ENCODE data around the gene COL11A1. TPM values are rescaled to one million over a fixed set of nuclear protein-coding genes. Genes with fewer than 3 reads are reported as not detected.

COL11A1 gene
- total and polyA plus RNA-seq, 2 of the 4 experiments (the other 2 are of a cell fraction): 4.6 to 5.2 TPM

- no peaks in the 10 kb centered on the region for H3K36me3 ChIP-seq (ENCODE audit: control insufficient read depth, insufficient read depth, low read length)
- 100% methylated on average over 1 of the region's 2 CpGs; no CpG with 5 or more reads in 1 of the 2 experiments for WGBS, 2 experiments (ENCODE audit: extremely low coverage in 2 of 2, insufficient read length in 1 of 2)
- no peak overlapping the region for H3K4me2 ChIP-seq (ENCODE audit: low read depth, low read length)
- H3K27me3 ChIP-seq (ENCODE audit: control insufficient read depth, insufficient read depth, low read length): no peaks in the 10 kb centered on the region
- no peak overlapping the region for H2AK9ac ChIP-seq (replicated peaks; ENCODE audit: low read depth, low read length, poor library complexity)
- no peak for ATAC-seq (ENCODE audit: low read depth)
- BruUV-seq (replicated peaks): no TSS peak
- H3K56ac ChIP-seq (ENCODE audit: extremely low read depth, insufficient read depth, low read length): no peak overlapping the region
- H2BK15ac ChIP-seq (ENCODE audit: low read depth, low read length): no peak overlapping the region
- peak overlapping the region; percentile 44; the same call in 1 of the 2 replicates for H2BK20ac ChIP-seq (ENCODE audit: low read depth, low read length)
- intact Hi-C loops (cut with micrococcal nuclease) (no loop called here), in situ Hi-C loops (cut with MboI; ENCODE audit: low sequenced_read_pairs) (no loop called here), dilution Hi-C loops (cut with HindIII; ENCODE audit: low sequenced_read_pairs, unreplicated experiment) (no loop called here)
- no peak overlapping the region for H4K91ac ChIP-seq (ENCODE audit: insufficient read depth, low read depth, low read length)
- no peak overlapping the region for H2AFZ ChIP-seq (replicated peaks; ENCODE audit: low read length, poor library complexity)
- H4K8ac ChIP-seq (ENCODE audit: low read depth in 2 of 2, low read length in 2 of 2): no peak overlapping the region
- no peak for DNase-seq
- no peak overlapping the region for H2AK5ac ChIP-seq (ENCODE audit: low read depth, low read length)
- no peaks in the 10 kb centered on the region for H4K20me1 ChIP-seq (ENCODE audit: insufficient read depth, low read length)
- H3K4ac ChIP-seq (ENCODE audit: low read depth, low read length): no peak overlapping the region
- no peak overlapping the region for H3K9ac ChIP-seq (ENCODE audit: low read depth, low read length)
- H3K9me1 ChIP-seq (ENCODE audit: insufficient read depth, low read length): no peaks in the 10 kb centered on the region
- CTCF ChIA-PET: no interaction called here
- no peak overlapping the region for H2BK120ac ChIP-seq (ENCODE audit: low read depth, low read length)
- H4K5ac ChIP-seq (ENCODE audit: low read depth, low read length): no peak overlapping the region
- no peaks in the 10 kb centered on the region for H3K79me1 ChIP-seq (ENCODE audit: low read depth in 1 of 2, low read length in 2 of 2)
- peaks cover 8% of the 10 kb centered on the region; the same call in 1 of the 2 replicates for H3K4me1 ChIP-seq (ENCODE audit: control insufficient read depth, insufficient read depth, low read length)
- H3K14ac ChIP-seq (replicated peaks; ENCODE audit: low read depth, low read length): no peak overlapping the region
- no peak overlapping the region for H2BK5ac ChIP-seq (ENCODE audit: low read depth, low read length, poor library complexity, severe bottlenecking)
- TF ChIP-seq SMC3 (IDR thresholded peaks at IDR 0.05; ENCODE audit: low read depth, low read length) (no peak), USF2 (IDR thresholded peaks at IDR 0.05; ENCODE audit: low read depth, low read length) (no peak), BHLHE40 (IDR thresholded peaks at IDR 0.05; ENCODE audit: low read depth, low read length) (no peak), ELK1 (IDR thresholded peaks at IDR 0.05; ENCODE audit: borderline replicate concordance, low read depth, low read length) (no peak), MAZ (IDR thresholded peaks at IDR 0.05; ENCODE audit: borderline replicate concordance, low read depth, low read length) (no peak), RCOR1 (IDR thresholded peaks at IDR 0.05; ENCODE audit: insufficient replicate concordance, low read length) (no peak), RFX5 (IDR thresholded peaks at IDR 0.05; ENCODE audit: low read depth, low read length) (no peak), CTCF (conservative IDR thresholded peaks at IDR 0.05; ENCODE audit: low read depth, low read length) (no peak), RAD21 (IDR thresholded peaks at IDR 0.05; ENCODE audit: low read length) (no peak), FOS (IDR thresholded peaks at IDR 0.05; ENCODE audit: low read depth, low read length) (no peak), NFE2L2 (IDR thresholded peaks at IDR 0.05; ENCODE audit: low read depth, low read length) (no peak), CEBPB (IDR thresholded peaks at IDR 0.05; ENCODE audit: low read depth, low read length) (no peak), MXI1 (IDR thresholded peaks at IDR 0.05; ENCODE audit: borderline replicate concordance, low read depth, low read length) (no peak), CHD1 (IDR thresholded peaks at IDR 0.05; ENCODE audit: low read depth, low read length) (no peak), POLR2A (IDR thresholded peaks at IDR 0.05; ENCODE audit: low read depth, low read length) (no peak)
- H3K9me3 ChIP-seq (ENCODE audit: control insufficient read depth, insufficient read depth, low read length): no peaks in the 10 kb centered on the region
- no peak overlapping the region for H3K18ac ChIP-seq (ENCODE audit: low read depth, low read length)
- H3K4me3 ChIP-seq (ENCODE audit: insufficient read depth, low read depth, low read length): no peak overlapping the region
- H3K23ac ChIP-seq (ENCODE audit: low read depth, low read length): no peak overlapping the region
- POLR2A ChIA-PET (ENCODE audit: unreplicated experiment): no interaction called here
- no peak overlapping the region for H3K27ac ChIP-seq (ENCODE audit: insufficient read depth, low read length)
Observed at GRCh38 chr1:102833151-102833550, 275.2 kb downstream of the COL11A1 start.

Data from IMR-90 (cell line).